Measurements from ENCODE around the gene CALM3.

DNA sequence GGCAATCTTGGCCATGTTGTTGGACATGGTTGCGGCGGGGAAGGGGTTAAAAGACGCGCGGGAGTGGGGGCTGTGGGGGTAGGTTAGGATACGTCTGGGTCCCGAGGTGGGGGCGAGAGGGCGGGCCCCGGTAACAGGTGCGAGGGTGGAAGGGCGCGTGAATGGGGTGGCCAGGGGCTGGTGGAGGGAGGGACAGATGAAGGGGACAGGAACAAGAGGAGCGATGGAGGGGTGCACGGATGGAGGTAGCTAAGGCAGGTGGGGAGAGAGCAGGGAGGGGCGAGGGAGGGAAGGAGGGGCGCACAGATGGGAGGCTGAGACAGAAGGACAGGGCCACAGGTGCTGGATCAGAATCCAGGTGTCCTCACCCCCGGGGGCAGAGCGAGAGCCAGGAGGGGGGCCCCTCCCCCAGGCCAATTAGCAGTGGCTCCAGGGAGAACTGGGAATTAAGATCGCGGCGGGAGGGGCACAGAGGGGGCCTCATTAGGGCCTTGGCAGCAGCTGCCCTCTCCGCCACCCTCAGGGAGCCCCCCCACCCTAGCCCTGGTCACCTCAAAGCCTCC, 33.6 kb downstream of the CALM3 start:
- no peak for TF ChIP-seq EZH2phosphoT487 (IDR thresholded peaks at IDR 0.05; ENCODE audit: insufficient read depth, low read depth)
- no peak for TF ChIP-seq EZH2 (IDR thresholded peaks at IDR 0.05; ENCODE audit: insufficient read depth, poor library complexity, severe bottlenecking)
